Measurements from ENCODE around the gene NUDT8.

DNA sequence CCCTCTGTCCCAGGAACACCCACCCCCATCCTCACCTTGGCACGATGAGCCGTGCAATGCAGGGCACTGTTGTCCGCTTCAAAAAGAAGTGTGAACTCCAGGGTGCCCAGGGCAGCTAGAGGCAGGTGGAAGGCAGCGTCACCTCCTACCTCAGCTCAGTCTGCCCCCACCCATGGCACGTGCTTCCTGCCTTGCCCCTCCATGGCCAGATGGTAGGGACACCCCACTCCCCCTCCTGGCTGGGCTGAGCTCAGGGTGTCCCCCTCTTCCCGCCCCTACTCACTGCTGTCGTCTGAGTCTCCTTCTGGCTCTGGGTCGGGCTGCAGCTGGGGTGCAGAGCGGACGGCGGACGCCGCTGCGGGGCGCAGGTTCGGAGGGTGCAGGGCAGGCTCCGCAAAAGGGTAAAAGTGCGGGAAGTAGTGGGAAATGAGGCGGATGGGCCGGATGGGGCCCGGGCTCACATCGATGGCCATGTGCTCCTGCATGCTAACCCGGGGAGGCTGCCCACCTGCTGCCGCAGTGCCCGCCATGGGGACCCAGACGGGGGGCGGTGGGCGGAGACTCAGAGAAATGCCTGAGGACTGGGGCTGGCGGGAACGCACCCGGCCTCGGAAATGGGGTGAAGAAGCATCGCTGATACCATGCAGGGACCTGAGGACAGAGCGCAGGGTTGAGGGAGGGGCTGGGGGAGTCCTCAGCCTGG, 13.9 kb downstream of the NUDT8 start:
- TF ChIP-seq, protein P1, sequence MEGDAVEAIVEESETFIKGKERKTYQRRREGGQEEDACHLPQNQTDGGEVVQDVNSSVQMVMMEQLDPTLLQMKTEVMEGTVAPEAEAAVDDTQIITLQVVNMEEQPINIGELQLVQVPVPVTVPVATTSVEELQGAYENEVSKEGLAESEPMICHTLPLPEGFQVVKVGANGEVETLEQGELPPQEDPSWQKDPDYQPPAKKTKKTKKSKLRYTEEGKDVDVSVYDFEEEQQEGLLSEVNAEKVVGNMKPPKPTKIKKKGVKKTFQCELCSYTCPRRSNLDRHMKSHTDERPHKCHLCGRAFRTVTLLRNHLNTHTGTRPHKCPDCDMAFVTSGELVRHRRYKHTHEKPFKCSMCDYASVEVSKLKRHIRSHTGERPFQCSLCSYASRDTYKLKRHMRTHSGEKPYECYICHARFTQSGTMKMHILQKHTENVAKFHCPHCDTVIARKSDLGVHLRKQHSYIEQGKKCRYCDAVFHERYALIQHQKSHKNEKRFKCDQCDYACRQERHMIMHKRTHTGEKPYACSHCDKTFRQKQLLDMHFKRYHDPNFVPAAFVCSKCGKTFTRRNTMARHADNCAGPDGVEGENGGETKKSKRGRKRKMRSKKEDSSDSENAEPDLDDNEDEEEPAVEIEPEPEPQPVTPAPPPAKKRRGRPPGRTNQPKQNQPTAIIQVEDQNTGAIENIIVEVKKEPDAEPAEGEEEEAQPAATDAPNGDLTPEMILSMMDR (IDR thresholded peaks at IDR 0.05 in 2 of 3, conservative IDR thresholded peaks at IDR 0.05 in 1 of 3; ENCODE audit: control insufficient read depth in 2 of 3, extremely low read depth in 1 of 3, insufficient read depth in 1 of 3, low read depth in 3 of 3, low read length in 3 of 3): no peak
- TF ChIP-seq, protein P2, sequence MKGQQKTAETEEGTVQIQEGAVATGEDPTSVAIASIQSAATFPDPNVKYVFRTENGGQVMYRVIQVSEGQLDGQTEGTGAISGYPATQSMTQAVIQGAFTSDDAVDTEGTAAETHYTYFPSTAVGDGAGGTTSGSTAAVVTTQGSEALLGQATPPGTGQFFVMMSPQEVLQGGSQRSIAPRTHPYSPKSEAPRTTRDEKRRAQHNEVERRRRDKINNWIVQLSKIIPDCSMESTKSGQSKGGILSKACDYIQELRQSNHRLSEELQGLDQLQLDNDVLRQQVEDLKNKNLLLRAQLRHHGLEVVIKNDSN (IDR thresholded peaks at IDR 0.05; ENCODE audit: borderline replicate concordance, extremely low read length, insufficient read depth, low read depth, low read length): no peak
- TF ChIP-seq ASH2L (IDR thresholded peaks at IDR 0.05; ENCODE audit: borderline replicate concordance, low read depth): no peak
- no peak for TF ChIP-seq NFYB (IDR thresholded peaks at IDR 0.05; ENCODE audit: insufficient read depth, low read depth, low read length)
- TF ChIP-seq, protein P3, sequence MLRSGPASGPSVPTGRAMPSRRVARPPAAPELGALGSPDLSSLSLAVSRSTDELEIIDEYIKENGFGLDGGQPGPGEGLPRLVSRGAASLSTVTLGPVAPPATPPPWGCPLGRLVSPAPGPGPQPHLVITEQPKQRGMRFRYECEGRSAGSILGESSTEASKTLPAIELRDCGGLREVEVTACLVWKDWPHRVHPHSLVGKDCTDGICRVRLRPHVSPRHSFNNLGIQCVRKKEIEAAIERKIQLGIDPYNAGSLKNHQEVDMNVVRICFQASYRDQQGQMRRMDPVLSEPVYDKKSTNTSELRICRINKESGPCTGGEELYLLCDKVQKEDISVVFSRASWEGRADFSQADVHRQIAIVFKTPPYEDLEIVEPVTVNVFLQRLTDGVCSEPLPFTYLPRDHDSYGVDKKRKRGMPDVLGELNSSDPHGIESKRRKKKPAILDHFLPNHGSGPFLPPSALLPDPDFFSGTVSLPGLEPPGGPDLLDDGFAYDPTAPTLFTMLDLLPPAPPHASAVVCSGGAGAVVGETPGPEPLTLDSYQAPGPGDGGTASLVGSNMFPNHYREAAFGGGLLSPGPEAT (IDR thresholded peaks at IDR 0.05; ENCODE audit: low read depth): no peak
- TF ChIP-seq STAT3 (IDR thresholded peaks at IDR 0.05; ENCODE audit: low read depth, low read length): no peak
